ENCODE data around the gene KRTAP5-5.
A peak's percentile ranks its signal among the peaks of the same experiment; 100 is the strongest.
"Not testable (repeated sequence)": the region's sequence is repeated elsewhere in the genome, so short reads cannot be mapped to it uniquely, and the experiment has no call there.

Gene KRTAP5-5

GRCh38 chr11:1607156-1607845 lies 22.3 kb upstream of the KRTAP5-5 start:
- not testable (repeated sequence) for DNase-seq (ENCODE audit: low read depth in 2 of 2)

- not testable (repeated sequence) for DNase-seq (ENCODE audit: low read depth in 2 of 2)
Observed at GRCh38 chr11:1607901-1608300, 21.7 kb upstream of the KRTAP5-5 start.

- DNase-seq (ENCODE audit: low read depth in 2 of 2), result no peak
Observed at GRCh38 chr11:1608363-1608762, 21.2 kb upstream of the KRTAP5-5 start, which contains the start of gene KRTAP5-3. Gene KRTAP5-3 (minus strand): TSS chr11:1608463. CDS start chr11:1608385, 78 bp downstream.

- no peak for DNase-seq (ENCODE audit: low read depth in 2 of 2)
Observed at GRCh38 chr11:1618231-1618630, 11.3 kb upstream of the KRTAP5-5 start.

- no peak for DNase-seq (ENCODE audit: low read depth in 2 of 2)
Observed at GRCh38 chr11:1619449-1619848, 10.1 kb upstream of the KRTAP5-5 start.

GRCh38 chr11:1622086-1622485 lies 7.5 kb upstream of the KRTAP5-5 start, which contains the start of gene KRTAP5-4:
Gene KRTAP5-4 (minus strand): TSS chr11:1622138. CDS start chr11:1622093, 45 bp downstream.
- no peak for DNase-seq (ENCODE audit: low read depth in 2 of 2)

GRCh38 chr11:1623716-1624115 lies 5.9 kb upstream of the KRTAP5-5 start:
- no peak for DNase-seq (ENCODE audit: low read depth in 2 of 2)

GRCh38 chr11:1624621-1625020 lies 5.0 kb upstream of the KRTAP5-5 start:
- no peak for DNase-seq (ENCODE audit: low read depth in 2 of 2)

GRCh38 chr11:1625541-1625940 lies 4.0 kb upstream of the KRTAP5-5 start:
- DNase-seq (ENCODE audit: low read depth in 2 of 2), result no peak

- peak; percentile 33 to 49 for DNase-seq (ENCODE audit: low read depth in 2 of 2)
Observed at GRCh38 chr11:1628506-1629325, 859 bp upstream of the KRTAP5-5 start.

- DNase-seq (ENCODE audit: low read depth in 2 of 2), result no peak
Observed at GRCh38 chr11:1630271-1630670, 696 bp downstream of the KRTAP5-5 start.

GRCh38 chr11:1631066-1631568 lies 1.5 kb downstream of the KRTAP5-5 start:
- DNase-seq (ENCODE audit: low read depth in 2 of 2), result no peak

- DNase-seq (ENCODE audit: low read depth in 2 of 2), result no peak
Observed at GRCh38 chr11:1632053-1632714, 2.6 kb downstream of the KRTAP5-5 start.

- no peak for DNase-seq (ENCODE audit: low read depth in 2 of 2)
Observed at GRCh38 chr11:1633864-1634263, 4.3 kb downstream of the KRTAP5-5 start.

GRCh38 chr11:1636291-1636950 lies 6.8 kb downstream of the KRTAP5-5 start:
- no peak for DNase-seq (ENCODE audit: low read depth in 2 of 2)

GRCh38 chr11:1637628-1638027 lies 8.1 kb downstream of the KRTAP5-5 start:
- no peak for DNase-seq (ENCODE audit: low read depth in 2 of 2)

GRCh38 chr11:1638344-1638743 lies 8.8 kb downstream of the KRTAP5-5 start:
- DNase-seq (ENCODE audit: low read depth in 2 of 2), result no peak

GRCh38 chr11:1639102-1639620 lies 9.6 kb downstream of the KRTAP5-5 start:
- no peak for DNase-seq (ENCODE audit: low read depth in 2 of 2)

GRCh38 chr11:1639666-1640065 lies 10.1 kb downstream of the KRTAP5-5 start:
- no peak for DNase-seq (ENCODE audit: low read depth in 2 of 2)

- no peak for DNase-seq (ENCODE audit: low read depth in 2 of 2)
Observed at GRCh38 chr11:1640076-1640946, 10.7 kb downstream of the KRTAP5-5 start.

Measured in stimulated activated CD4-positive, alpha-beta T cell treated with anti-CD3 and anti-CD28 coated beads, Interleukin-15, amount 100 ng/mL, for 48 hours (primary cell).